ENCODE measurements around the gene LIX1L.

LIX1L gene

GRCh38 chr1:145895471-145895870 is 62.3 kb downstream of the LIX1L start:
- H3K4me3 ChIP-seq (ENCODE audit: control insufficient read depth, low read depth, low read length) = no peak overlapping the region
- no peak for DNase-seq (ENCODE audit: low read depth)
- TF ChIP-seq CTCF (conservative IDR thresholded peaks at IDR 0.05; ENCODE audit: control insufficient read depth, insufficient read depth, low read depth, low read length) = no peak

- no peak for TF ChIP-seq CTCF (conservative IDR thresholded peaks at IDR 0.05; ENCODE audit: control insufficient read depth, insufficient read depth, low read depth, low read length)
- DNase-seq (ENCODE audit: low read depth) = no peak
- H3K4me3 ChIP-seq (ENCODE audit: control insufficient read depth, low read depth, low read length) = no peak overlapping the region
Observed at GRCh38 chr1:145893306-145894055, 64.3 kb downstream of the LIX1L start.

GRCh38 chr1:145892486-145893087 is 65.2 kb downstream of the LIX1L start:
- no peak for TF ChIP-seq CTCF (conservative IDR thresholded peaks at IDR 0.05; ENCODE audit: control insufficient read depth, insufficient read depth, low read depth, low read length)
- H3K4me3 ChIP-seq (ENCODE audit: control insufficient read depth, low read depth, low read length) = no peak overlapping the region
- DNase-seq (ENCODE audit: low read depth) = peak; percentile 67

- H3K4me3 ChIP-seq (ENCODE audit: control insufficient read depth, low read depth, low read length) = no peak overlapping the region
- peak; percentile 100 for DNase-seq (ENCODE audit: low read depth)
- peak; percentile 91 for TF ChIP-seq CTCF (conservative IDR thresholded peaks at IDR 0.05; ENCODE audit: control insufficient read depth, insufficient read depth, low read depth, low read length)
Observed at GRCh38 chr1:145891587-145892485, 66.0 kb downstream of the LIX1L start.

- no peak for TF ChIP-seq CTCF (conservative IDR thresholded peaks at IDR 0.05; ENCODE audit: control insufficient read depth, insufficient read depth, low read depth, low read length)
- peak; percentile 76 for DNase-seq (ENCODE audit: low read depth)
- no peak overlapping the region for H3K4me3 ChIP-seq (ENCODE audit: control insufficient read depth, low read depth, low read length)
Observed at GRCh38 chr1:145891143-145891542, 66.7 kb downstream of the LIX1L start.

GRCh38 chr1:145889722-145890121 is 68.1 kb downstream of the LIX1L start:
- H3K4me3 ChIP-seq (ENCODE audit: control insufficient read depth, low read depth, low read length) = no peak overlapping the region
- TF ChIP-seq CTCF (conservative IDR thresholded peaks at IDR 0.05; ENCODE audit: control insufficient read depth, insufficient read depth, low read depth, low read length) = no peak
- DNase-seq (ENCODE audit: low read depth) = no peak

Measured in fibroblast of mammary gland (primary cell).